Measurements from ENCODE around the gene NT5DC4.
"Not testable (repeated sequence)": the region's sequence is repeated elsewhere in the genome, so short reads cannot be mapped to it uniquely, and the experiment has no call there.

Gene NT5DC4

DNA sequence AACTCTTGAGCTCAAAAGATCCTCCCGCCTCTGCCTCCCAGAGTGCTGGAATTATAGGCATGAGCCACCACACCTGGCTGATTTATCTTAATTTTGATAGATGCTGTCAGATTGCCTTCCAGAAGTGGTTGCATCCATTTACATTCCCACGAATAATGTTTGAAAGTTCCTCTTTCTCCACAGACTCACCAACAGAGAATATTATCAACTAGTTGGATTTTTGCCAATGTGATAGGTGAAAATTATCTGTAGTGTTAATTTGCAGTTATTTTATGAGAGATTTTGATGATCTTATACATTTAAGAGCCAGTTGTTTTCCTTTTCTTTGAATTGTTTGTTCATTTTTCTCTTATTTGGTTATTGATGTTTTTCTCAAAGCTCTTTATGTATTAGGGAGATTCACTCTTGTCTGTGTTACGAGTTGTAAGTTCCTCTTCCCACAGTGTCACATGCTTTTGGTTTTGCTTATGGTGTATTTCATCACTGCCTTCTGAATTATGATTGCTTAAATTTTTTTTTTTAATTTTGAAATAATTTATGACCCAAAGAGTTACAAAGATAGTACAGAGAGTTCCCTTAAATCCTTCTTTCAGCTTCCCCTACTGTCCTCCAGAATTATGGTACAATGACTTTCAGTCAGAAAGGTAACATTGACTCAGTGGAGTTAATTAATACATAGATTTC lies 20.7 kb upstream of the NT5DC4 start:
- DNase-seq (ENCODE audit: low spot score), result no peak

DNA sequence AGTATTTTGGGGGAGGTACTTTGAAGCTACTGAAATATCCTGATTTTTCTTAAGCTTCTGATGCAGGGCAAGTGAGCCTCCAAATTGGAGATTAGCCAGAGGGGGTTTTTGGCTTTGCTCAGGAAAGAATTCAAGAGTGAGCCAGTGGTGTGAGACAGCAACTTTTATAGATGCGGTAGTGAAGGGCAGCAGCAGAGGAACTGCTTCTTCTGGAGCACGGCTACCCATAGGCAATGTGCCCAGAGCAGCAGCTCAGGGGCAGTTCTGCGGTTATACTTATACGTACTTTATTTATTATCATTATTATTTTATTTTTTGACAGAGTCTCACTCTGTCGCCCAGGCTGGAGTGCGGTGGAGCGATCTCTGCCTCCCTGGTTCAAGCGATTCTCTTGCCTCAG lies 19.8 kb upstream of the NT5DC4 start:
- DNase-seq (ENCODE audit: low spot score), result no peak

- DNase-seq (ENCODE audit: low spot score), result no peak
Observed at GRCh38 chr2:112703684-112704083, 17.1 kb upstream of the NT5DC4 start.

DNA sequence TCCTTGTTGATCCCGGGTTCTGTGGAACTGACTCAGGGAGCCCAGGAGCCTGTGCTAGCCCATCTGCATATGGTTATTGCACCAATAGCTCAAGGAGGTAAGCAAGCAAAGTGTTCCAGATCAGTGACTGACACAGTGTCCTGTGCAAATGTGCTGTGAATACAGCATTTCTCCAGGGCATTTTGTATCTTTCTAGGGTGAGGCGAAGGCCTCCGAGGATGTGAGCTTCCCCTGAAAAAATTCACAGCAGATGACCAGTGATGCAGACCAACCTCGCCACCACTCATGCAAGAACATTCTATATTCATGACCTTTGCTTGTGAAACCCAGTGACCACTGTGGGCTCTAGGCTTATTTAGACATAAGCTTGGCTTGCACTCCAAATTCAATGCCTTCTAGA lies 15.2 kb upstream of the NT5DC4 start:
- DNase-seq (ENCODE audit: low spot score), result no peak

DNA sequence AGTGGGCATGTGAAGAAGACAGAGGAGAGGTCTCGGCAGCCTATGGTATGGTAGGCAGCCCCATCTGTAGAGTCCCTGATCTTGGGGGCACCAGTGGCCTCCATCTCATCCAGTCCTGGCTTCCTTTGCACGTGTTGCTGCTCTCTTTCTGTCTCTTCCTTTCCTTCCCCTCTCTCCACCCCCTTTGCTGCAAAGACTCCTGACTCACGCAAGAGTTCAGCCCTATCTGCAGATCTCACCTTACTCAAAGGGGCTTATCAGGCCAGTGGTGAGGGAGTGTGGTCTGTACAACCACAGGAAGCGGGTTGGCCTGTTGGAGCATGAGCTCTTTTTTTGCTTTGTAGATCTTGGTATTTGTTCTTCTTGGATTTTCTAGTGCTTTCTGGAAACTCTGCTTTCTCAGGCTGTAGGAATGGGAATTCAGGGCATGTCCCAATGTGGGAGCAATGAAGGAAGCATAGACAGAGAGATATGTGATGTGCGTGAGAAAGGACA lies 14.6 kb upstream of the NT5DC4 start:
- DNase-seq (ENCODE audit: low spot score), result peak; percentile 59

DNA sequence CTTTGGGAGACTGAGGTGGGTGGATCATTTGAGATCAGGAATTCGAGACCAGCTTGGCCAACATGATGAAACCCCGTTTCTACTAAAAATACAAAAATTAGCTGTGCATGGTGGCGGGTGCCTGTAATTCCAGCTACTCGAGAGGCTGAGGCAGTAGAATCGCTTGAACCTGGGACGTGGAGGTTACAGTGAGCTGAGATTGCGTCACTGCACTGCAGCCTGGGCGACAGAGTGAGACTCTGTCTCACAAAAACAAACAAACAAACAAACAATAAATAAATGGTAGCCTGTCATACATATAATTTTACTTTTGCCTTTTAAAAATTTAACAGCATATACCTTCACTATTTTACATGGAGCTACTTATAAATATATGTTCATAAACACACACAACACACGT lies 13.9 kb upstream of the NT5DC4 start:
- not testable (repeated sequence) for DNase-seq (ENCODE audit: low spot score)

- DNase-seq (ENCODE audit: low spot score), result no peak
Observed at GRCh38 chr2:112708968-112709367, 11.9 kb upstream of the NT5DC4 start.

GRCh38 chr2:112709703-112710102 lies 11.1 kb upstream of the NT5DC4 start:
- DNase-seq (ENCODE audit: low spot score), result no peak

- no peak for DNase-seq (ENCODE audit: low spot score)
Observed at GRCh38 chr2:112710956-112711750, 9.7 kb upstream of the NT5DC4 start.

DNA sequence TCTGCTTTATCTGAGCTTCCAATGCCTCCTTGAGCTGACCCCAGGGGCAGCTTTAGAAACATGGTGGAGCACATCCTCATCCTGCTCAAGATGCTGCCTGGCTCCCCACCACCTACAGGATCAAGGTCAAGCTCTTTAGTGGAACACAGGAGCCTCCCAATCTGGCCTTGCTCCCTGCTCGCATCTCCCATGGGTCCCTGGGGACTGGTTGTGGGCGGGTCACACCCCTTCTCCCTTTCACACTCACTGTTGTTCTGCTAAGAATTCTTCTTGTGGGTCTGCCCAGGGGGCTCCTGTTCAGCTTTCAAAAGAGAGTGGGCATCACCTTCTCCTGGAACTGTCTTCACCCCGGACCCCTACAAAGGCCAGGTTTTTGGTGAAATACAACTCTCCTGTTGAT lies 8.4 kb upstream of the NT5DC4 start:
- DNase-seq (ENCODE audit: low spot score), result no peak

- no peak for DNase-seq (ENCODE audit: low spot score)
Observed at GRCh38 chr2:112712903-112713584, 7.8 kb upstream of the NT5DC4 start.

GRCh38 chr2:112713585-112713925 lies 7.3 kb upstream of the NT5DC4 start:
- no peak for DNase-seq (ENCODE audit: low spot score)

- DNase-seq (ENCODE audit: low spot score), result no peak
Observed at GRCh38 chr2:112713926-112714325, 6.9 kb upstream of the NT5DC4 start.

DNA sequence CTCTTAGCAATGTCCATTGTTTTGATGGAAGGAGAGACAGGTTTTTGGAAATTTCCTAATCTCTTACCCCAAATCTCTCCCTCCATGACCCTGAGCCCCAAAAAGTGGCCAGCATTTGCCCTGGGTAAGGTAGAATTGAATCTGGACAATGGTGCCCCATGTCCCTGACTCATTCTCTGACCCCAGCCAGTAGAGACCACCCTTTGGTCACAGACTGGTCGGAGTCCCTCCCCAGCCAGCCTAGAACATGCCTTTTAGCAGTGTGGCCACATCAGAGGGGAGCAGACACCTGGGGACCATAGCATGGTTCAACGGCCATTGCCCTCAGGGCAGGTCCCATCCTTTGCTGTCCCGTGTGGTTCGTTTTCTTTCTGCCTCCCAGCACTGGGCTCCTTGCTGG lies 6.5 kb upstream of the NT5DC4 start:
- DNase-seq (ENCODE audit: low spot score), result no peak

DNA sequence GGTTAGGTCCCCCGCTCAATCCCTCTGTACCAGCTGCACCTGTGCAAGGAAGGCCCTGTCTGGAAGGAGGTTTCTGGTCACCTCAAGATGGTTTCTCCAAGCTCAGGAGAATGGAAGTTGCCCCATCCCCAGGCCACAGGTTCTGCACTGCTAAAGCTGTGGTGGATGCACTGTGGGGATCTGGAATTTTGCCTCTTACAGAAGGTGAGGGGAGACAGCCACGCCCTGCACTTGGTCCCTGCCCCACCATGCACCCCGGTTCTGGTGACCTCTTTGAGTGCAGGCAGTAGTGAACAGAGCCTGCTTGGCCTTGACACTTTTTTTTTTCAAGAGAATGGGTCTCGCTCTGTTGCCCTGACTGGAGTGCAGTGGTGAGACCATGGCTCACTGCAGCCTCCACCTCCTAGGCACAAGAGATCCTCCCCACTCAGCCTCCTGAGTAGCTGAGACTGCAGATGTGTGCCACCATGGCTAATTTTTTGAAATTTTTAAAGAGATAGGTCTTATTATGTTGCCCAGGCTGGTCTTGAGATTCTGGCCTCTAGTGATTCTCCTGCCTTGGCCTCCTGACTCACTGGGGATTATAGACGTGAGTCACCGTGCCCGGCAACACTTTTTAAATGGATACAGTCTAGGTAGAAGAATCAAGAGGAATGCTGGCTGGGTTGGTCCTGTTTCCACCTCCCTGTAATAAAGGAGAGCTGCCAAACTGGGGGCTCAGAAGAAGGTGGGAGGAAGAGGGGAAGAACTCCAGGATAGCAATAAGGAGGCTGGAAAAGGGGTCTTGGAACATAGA lies 5.8 kb upstream of the NT5DC4 start:
- no peak for DNase-seq (ENCODE audit: low spot score)

- not testable (repeated sequence) for DNase-seq (ENCODE audit: low spot score)
Observed at GRCh38 chr2:112716094-112716493, 4.7 kb upstream of the NT5DC4 start.

DNA sequence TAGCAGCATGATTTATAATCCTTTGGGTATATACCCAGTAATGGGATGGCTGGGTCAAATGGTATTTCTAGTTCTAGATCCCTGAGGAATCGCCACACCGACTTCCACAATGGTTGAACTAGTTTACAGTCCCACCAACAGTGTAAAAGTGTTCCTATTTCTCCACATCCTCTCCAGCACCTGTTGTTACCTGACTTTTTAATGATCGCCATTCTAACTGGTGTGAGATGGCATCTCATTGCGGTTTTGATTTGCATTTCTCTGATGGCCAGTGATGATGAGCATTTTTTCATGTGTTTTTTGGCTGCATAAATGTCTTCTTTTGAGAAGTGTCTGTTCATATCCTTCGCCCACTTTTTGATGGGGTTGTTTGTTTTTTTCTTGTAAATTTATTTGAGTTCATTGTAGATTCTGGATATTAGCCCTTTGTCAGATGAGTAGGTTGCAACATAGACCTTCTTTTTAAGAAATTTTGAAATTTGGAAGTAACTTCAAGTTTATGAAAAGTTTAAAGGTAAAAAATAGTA lies 3.9 kb upstream of the NT5DC4 start:
- DNase-seq (ENCODE audit: low spot score), result not testable (repeated sequence)

DNA sequence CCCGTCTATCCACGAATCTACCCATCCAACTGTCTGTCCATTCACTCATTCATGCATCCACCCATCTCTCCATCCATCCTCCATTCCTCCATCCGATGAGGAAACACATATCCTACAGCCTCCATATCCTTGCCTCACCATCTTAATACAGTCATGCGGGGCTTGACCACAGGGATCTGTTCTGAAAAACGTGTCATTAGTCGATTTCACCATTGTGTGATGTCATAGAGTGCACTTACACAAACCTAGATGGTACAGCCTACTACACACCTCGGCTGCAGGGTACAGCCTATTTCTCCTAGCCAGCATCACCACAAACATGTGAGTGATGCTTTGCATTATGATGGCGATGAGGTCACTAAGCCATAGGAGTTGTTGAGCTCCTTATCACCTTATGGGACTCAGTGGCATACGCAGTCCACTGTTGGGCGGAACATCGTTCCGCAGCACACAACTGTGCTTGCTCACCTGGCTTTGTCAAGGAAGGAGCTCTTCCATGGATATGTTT lies 1.9 kb upstream of the NT5DC4 start:
- DNase-seq (ENCODE audit: low spot score), result no peak

DNA sequence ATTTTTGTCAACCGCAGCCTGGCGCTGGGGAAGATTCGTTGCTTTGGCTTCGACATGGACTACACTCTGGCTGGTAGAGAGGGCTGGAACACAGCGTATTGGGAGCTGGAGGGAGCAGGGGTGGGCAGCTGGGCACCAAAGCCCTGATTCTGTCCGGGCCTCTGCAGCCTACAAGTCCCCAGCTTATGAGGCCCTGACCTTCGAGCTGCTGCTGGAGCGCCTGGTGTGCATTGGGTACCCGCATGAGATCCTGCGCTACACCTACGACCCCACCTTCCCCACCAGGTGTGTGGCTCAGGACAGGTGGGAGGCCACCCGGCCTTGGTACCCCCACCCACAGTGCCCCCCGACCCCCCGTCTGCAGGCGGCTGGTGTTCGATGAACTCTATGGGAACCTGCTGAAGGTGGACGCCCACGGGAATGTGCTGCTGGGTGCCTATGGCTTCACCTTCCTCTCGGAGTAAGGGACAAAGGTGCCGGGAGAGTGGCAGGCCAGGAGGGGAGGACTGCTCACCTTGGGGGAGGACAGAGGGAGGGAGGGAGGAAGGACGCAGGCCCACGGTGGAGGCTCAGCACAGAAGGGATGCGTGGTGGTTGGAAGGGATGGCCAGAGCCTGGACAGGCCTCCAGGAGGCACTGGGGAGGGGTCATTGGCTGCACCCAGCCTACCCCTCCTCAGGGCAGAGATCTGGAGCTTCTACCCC lies 1.2 kb downstream of the NT5DC4 start:
- DNase-seq (ENCODE audit: low spot score), result no peak

DNA sequence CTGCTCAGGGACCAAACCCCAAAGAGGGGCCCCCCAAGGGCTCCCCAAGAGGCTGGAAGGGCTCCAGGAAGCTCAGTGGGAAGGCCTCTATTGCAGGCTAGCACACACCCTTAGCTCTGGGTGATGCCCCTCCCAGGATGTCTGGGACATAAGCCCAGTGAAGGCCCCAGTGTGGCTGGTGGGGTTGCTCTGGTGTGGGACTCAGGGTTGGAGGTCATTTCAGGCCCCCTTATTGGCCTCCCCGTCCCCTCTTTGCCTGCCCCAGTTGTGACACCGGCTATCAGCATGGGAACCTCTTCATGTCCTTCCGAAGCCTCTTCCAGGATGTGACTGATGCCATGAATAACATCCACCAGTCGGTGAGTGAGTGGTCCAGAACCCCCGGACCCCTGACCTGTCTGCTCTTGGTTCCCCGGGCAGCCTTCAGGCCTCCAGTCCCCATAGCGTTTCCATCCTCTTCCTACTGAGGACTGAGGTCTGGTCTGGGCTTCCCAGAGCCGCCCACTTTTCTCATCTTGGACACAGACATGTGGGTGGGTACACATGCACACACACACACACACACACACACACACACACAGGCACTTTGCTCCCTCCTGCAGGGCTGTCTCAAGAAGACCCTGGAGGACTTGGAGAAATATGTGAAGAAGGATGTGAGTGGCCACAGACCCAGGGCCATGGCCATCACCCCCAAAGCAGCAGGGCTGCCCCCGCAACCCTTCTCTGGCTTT lies 2.2 kb downstream of the NT5DC4 start:
- no peak for DNase-seq (ENCODE audit: low spot score)
